Measurements from ENCODE around the gene GH1. TPM values are rescaled to one million over a fixed set of nuclear protein-coding genes. Genes with fewer than 3 reads are reported as not detected.

Gene GH1
- total and polyA plus RNA-seq, 7 experiments from 2014 or later: 0.58 to 0.66 TPM; not detected in 5

DNA sequence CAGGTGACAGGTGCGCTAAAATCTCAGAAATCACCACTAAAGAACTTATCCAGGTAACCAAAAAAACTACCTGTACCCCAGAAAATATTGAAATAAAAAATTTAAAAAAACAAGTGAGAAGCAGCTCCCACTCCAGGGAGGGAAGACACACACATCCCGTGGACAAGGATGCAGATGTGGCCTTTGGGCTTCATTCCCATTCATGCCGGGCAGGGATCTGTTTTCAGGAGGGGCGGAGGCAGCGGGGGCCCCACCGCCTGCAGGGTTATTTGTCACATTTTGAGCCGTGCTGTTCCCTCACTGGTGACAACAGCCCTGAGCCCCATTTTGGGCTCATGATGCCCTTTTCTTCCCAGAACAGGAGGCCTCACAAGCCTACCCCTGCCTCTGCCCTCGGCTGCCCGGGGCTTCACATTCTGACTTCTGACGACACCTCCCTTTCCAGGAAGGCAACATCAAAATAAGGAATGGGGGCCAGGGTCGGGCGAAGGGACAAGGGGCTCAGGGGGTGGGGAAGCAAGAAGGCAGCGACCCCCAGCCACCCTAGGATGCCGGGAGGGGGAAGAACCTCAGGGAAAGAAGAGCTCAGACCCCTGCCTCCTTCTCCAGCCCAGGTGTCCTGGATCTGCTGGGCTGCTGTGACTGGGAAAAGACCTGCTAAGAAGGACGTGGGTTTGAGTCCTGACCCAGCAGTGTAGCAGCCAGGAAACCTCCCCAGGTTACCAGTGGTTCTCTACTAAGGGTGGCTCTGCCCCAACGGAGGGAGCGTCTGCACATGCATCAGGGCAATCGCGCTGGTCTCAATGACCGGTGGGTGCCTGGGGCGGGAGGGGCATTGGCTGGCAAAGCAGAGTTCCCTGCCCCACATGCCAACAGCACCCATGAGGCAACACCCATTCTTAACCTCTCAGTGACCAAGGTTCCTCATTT, 15.8 kb upstream of the GH1 start:
- no peak for DNase-seq
- H3K9me3 Mint-ChIP-seq: no peaks in the 10 kb centered on the region
- H3K4me1 Mint-ChIP-seq: peaks cover 11 to 36% (median 30%) of the 10 kb centered on the region in 7 donors
- no peak overlapping the region for H3K4me3 ChIP-seq (ENCODE audit: low read length)
- H3K36me3 Mint-ChIP-seq: peaks cover 0 to 6% (median 0%) of the 10 kb centered on the region in 5 donors
- peaks cover 0 to 9% (median 0%) of the 10 kb centered on the region in 5 donors for H3K27me3 Mint-ChIP-seq
- peaks cover 0 to 10% (median 0%) of the 10 kb centered on the region in 3 experiments for H3K36me3 ChIP-seq (ENCODE audit: control insufficient read depth in 2 of 3, insufficient read depth in 3 of 3, low read length in 3 of 3)
- intact Hi-C loops (cut with micrococcal nuclease): loop anchor here (5.0 kb wide), 3 partner anchors 53 to 93 kb away; no protein-coding TSS in a partner anchor
- ChIA-PET CTCF (interaction anchor here (1.1 kb wide), 1 partner anchor 34 kb away, joined by 3 read pairs; no protein-coding TSS in a partner anchor), POLR2A (no interaction called here)
- H3K4me1 ChIP-seq (ENCODE audit: control insufficient read depth in 2 of 2, insufficient read depth in 2 of 2, low read length in 2 of 2): peaks cover 13 to 21% of the 10 kb centered on the region in 2 donors
- H3K27ac Mint-ChIP-seq: peak overlapping the region in 1 of 9 donors; percentile 65
- H3K9me3 ChIP-seq (ENCODE audit: control insufficient read depth in 2 of 3, low read length in 3 of 3): no peaks in the 10 kb centered on the region
- H3K27ac ChIP-seq (ENCODE audit: low read depth, low read length): no peak overlapping the region
- H3K4me3 Mint-ChIP-seq: no peak overlapping the region
- ATAC-seq: no peak
- H3K27me3 ChIP-seq (ENCODE audit: control insufficient read depth in 2 of 2, insufficient read depth in 2 of 2, low read length in 2 of 2): no peaks in the 10 kb centered on the region

GRCh38 chr17:63933598-63933997, 15.0 kb upstream of the GH1 start:
- Mint-ChIP-seq H3K9me3 (no peaks in the 10 kb centered on the region), H3K27ac (peak overlapping the region in 4 of 9 donors; percentile 8 to 96 (median 92)), H3K4me1 (peaks cover 11 to 30% (median 24%) of the 10 kb centered on the region in 7 donors), H3K27me3 (peaks cover 0 to 9% (median 0%) of the 10 kb centered on the region in 5 donors), H3K4me3 (peak overlapping the region in 1 of 10 donors; percentile 99), H3K36me3 (peaks cover 0 to 10% (median 0%) of the 10 kb centered on the region in 5 donors)
- H3K36me3 ChIP-seq (ENCODE audit: control insufficient read depth in 2 of 3, insufficient read depth in 3 of 3, low read length in 3 of 3): peaks cover 0 to 19% (median 0%) of the 10 kb centered on the region in 3 experiments
- DNase-seq (no peak), ATAC-seq (no peak)
- ChIA-PET POLR2A (interaction anchor here (2.2 kb wide), 1 partner anchor 87 kb away, joined by 18 read pairs; the partner anchor contains the start of gene ICAM2), CTCF (interaction anchor here (0.8 to 1.1 kb wide), 2 partner anchors 9 to 34 kb away, joined by 3 read pairs; no protein-coding TSS in a partner anchor)
- H3K27me3 ChIP-seq (ENCODE audit: control insufficient read depth in 2 of 2, insufficient read depth in 2 of 2, low read length in 2 of 2): no peaks in the 10 kb centered on the region
- no peak overlapping the region for H3K4me3 ChIP-seq (ENCODE audit: low read length)
- peaks cover 13 to 21% of the 10 kb centered on the region in 2 donors for H3K4me1 ChIP-seq (ENCODE audit: control insufficient read depth in 2 of 2, insufficient read depth in 2 of 2, low read length in 2 of 2)
- no peak overlapping the region for H3K27ac ChIP-seq (ENCODE audit: low read depth, low read length)
- intact Hi-C loops (cut with micrococcal nuclease): loop anchor here (5.0 kb wide), 3 partner anchors 54 to 94 kb away; no protein-coding TSS in a partner anchor
- H3K9me3 ChIP-seq (ENCODE audit: control insufficient read depth in 2 of 3, low read length in 3 of 3): no peaks in the 10 kb centered on the region

- Histone ChIP-seq H3K36me3 (ENCODE audit: control insufficient read depth in 2 of 3, insufficient read depth in 3 of 3, low read length in 3 of 3) (peaks cover 0 to 26% (median 0%) of the 10 kb centered on the region in 3 experiments), H3K4me1 (ENCODE audit: control insufficient read depth in 2 of 2, insufficient read depth in 2 of 2, low read length in 2 of 2) (peaks cover 13 to 21% of the 10 kb centered on the region in 2 donors), H3K4me3 (ENCODE audit: low read length) (peak overlapping the region; percentile 85), H3K9me3 (ENCODE audit: control insufficient read depth in 2 of 3, low read length in 3 of 3) (no peaks in the 10 kb centered on the region), H3K27me3 (ENCODE audit: control insufficient read depth in 2 of 2, insufficient read depth in 2 of 2, low read length in 2 of 2) (no peaks in the 10 kb centered on the region), H3K27ac (ENCODE audit: low read depth, low read length) (peak overlapping the region; percentile 84)
- CTCF ChIA-PET: interaction anchor here (0.8 to 3.2 kb wide), 9 partner anchors 8 to 201 kb away, joined by 3 to 14 read pairs (median 5); partner anchors contain the start of genes ERN1, GH1 and ICAM2
- Mint-ChIP-seq H3K27me3 (peaks cover 0 to 9% (median 0%) of the 10 kb centered on the region in 5 donors), H3K4me3 (peak overlapping the region; percentile 48 to 99 (median 96)), H3K36me3 (peaks cover 0 to 10% (median 0%) of the 10 kb centered on the region in 5 donors), H3K27ac (peak overlapping the region in 8 of 9 donors; percentile 69 to 96 (median 92)), H3K9me3 (no peaks in the 10 kb centered on the region), H3K4me1 (peaks cover 11 to 28% (median 24%) of the 10 kb centered on the region in 7 donors)
- ATAC-seq (no peak), DNase-seq (no peak)
- POLR2A ChIA-PET: interaction anchor here (0.6 to 3.0 kb wide), 7 partner anchors 13 to 349 kb away, joined by 3 to 18 read pairs (median 4); partner anchors contain the start of gene ICAM2
- intact Hi-C loops (cut with micrococcal nuclease): loop anchor here (1.0 to 5.0 kb wide), 4 partner anchors 14 to 95 kb away; no protein-coding TSS in a partner anchor
Observed at GRCh38 chr17:63932721-63933120, 14.1 kb upstream of the GH1 start.

DNA sequence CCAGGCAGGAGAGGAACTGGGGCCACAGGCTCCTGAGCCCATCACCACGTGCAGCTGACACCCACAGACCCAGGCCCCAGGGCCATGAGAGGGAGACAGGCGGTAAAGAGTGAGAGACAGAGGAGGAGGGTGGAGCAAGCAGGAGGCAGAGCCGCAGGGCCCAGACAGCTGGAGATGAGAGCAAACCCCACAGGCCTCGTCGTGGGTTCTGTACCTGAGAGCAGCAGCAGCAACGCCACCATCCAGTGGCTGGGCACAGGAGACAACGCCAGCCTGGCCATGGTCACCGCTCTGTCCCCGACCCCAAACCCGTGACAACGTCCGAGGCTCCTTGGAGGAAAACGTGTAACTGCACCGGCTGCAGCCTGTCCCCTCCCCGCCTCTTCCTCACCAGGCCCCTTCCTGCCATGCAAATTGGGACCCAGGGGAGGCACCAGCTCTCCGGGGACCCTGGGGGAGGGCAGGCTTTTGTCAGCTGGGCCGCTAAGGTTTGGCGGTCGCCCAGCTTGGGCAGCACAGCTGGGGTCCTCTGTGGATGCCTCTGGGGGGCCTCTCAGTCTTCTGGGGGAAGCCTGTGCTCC, 13.4 kb upstream of the GH1 start, which contains the start of gene CD79B:
TSS of gene CD79B (minus strand) at position 351 of the 581 bp plus-strand sequence. CDS start at position 281, 70 bp downstream.
- no peaks in the 10 kb centered on the region for H3K9me3 ChIP-seq (ENCODE audit: control insufficient read depth in 2 of 3, low read length in 3 of 3)
- peaks cover 0 to 28% (median 0%) of the 10 kb centered on the region in 3 experiments for H3K36me3 ChIP-seq (ENCODE audit: control insufficient read depth in 2 of 3, insufficient read depth in 3 of 3, low read length in 3 of 3)
- Mint-ChIP-seq H3K4me3 (peak within 1 kb of the TSS; percentile 88 to 99 (median 96)), H3K27me3 (peaks cover 0 to 9% (median 0%) of the 10 kb centered on the region in 5 donors), H3K4me1 (peaks cover 11 to 28% (median 24%) of the 10 kb centered on the region in 7 donors), H3K27ac (peak within 1 kb of the TSS; percentile 87 to 96 (median 93)), H3K36me3 (peaks cover 0 to 10% (median 0%) of the 10 kb centered on the region in 5 donors), H3K9me3 (no peaks in the 10 kb centered on the region)
- H3K27ac ChIP-seq (ENCODE audit: low read depth, low read length): peak within 1 kb of the TSS; percentile 84
- ChIA-PET POLR2A (interaction anchor here (0.7 to 3.0 kb wide), 8 partner anchors 14 to 350 kb away, joined by 3 to 18 read pairs (median 4); partner anchors contain the start of genes GH1 and ICAM2), CTCF (interaction anchor here (0.7 to 3.2 kb wide), 10 partner anchors 9 to 201 kb away, joined by 3 to 14 read pairs (median 4); partner anchors contain the start of genes CSHL1, ERN1, GH1 and ICAM2)
- peaks cover 13 to 21% of the 10 kb centered on the region in 2 donors for H3K4me1 ChIP-seq (ENCODE audit: control insufficient read depth in 2 of 2, insufficient read depth in 2 of 2, low read length in 2 of 2)
- DNase-seq: peak in 7 of 9 donors; percentile 22 to 53 (median 47)
- peak within 1 kb of the TSS; percentile 85 for H3K4me3 ChIP-seq (ENCODE audit: low read length)
- no peaks in the 10 kb centered on the region for H3K27me3 ChIP-seq (ENCODE audit: control insufficient read depth in 2 of 2, insufficient read depth in 2 of 2, low read length in 2 of 2)
- ATAC-seq: peak; percentile 67
- intact Hi-C loops (cut with micrococcal nuclease): loop anchor here (1.0 to 5.0 kb wide), 4 partner anchors 14 to 95 kb away; no protein-coding TSS in a partner anchor

DNA sequence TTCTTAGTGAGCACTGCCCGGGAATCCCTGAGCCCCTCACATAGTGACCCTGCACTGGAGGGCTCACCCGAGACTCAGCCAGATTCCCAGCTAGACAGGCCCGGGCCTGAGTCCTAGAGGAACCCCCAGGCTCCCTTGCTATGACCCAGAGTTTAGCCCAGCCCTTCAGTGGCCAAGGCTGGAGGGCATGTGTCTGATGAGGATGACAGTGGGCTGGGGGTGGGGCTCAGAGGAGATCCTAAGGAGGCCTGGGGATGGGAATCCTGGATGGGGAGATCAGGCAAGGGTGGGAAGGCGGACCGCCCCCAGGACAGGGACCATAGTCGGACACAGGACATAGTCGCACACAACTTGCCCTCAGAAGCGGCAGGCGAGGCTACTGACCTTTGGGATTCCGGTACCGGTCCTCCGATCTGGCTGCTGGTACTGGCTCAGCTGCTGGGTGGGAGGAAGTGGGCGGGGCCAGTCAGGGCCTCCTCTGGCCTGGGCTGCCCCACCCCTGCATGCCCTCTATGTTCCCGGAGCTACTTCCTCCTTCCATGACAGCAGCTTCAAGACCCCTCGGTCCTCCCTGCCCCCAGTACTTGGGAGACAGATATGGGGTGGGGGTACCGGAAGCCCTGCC, 12.4 kb upstream of the GH1 start:
- peak; percentile 29 to 56 (median 48) for DNase-seq
- CTCF ChIA-PET: interaction anchor here (0.8 to 3.7 kb wide), 11 partner anchors 12 to 200 kb away, joined by 3 to 20 read pairs (median 6); partner anchors contain the start of genes ERN1, GH1 and ICAM2
- H3K27ac Mint-ChIP-seq: peak overlapping the region; percentile 87 to 96 (median 93)
- peaks cover 11 to 28% (median 24%) of the 10 kb centered on the region in 7 donors for H3K4me1 Mint-ChIP-seq
- ATAC-seq: peak; percentile 82
- H3K4me1 ChIP-seq (ENCODE audit: control insufficient read depth in 2 of 2, insufficient read depth in 2 of 2, low read length in 2 of 2): peaks cover 13 to 21% of the 10 kb centered on the region in 2 donors
- H3K27ac ChIP-seq (ENCODE audit: low read depth, low read length): peak overlapping the region; percentile 84
- H3K4me3 Mint-ChIP-seq: peak overlapping the region; percentile 88 to 99 (median 96)
- peaks cover 0 to 28% (median 0%) of the 10 kb centered on the region in 3 experiments for H3K36me3 ChIP-seq (ENCODE audit: control insufficient read depth in 2 of 3, insufficient read depth in 3 of 3, low read length in 3 of 3)
- POLR2A ChIA-PET: interaction anchor here (0.6 to 3.0 kb wide), 9 partner anchors 12 to 340 kb away, joined by 3 to 18 read pairs (median 4); partner anchors contain the start of genes GH1 and ICAM2
- no peaks in the 10 kb centered on the region for H3K27me3 ChIP-seq (ENCODE audit: control insufficient read depth in 2 of 2, insufficient read depth in 2 of 2, low read length in 2 of 2)
- H3K27me3 Mint-ChIP-seq: peaks cover 0 to 5% (median 0%) of the 10 kb centered on the region in 5 donors
- peaks cover 0 to 10% (median 0%) of the 10 kb centered on the region in 5 donors for H3K36me3 Mint-ChIP-seq
- intact Hi-C loops (cut with micrococcal nuclease): loop anchor here (5.0 kb wide), 3 partner anchors 56 to 96 kb away; no protein-coding TSS in a partner anchor
- peak overlapping the region; percentile 85 for H3K4me3 ChIP-seq (ENCODE audit: low read length)
- H3K9me3 ChIP-seq (ENCODE audit: control insufficient read depth in 2 of 3, low read length in 3 of 3): no peaks in the 10 kb centered on the region
- no peaks in the 10 kb centered on the region for H3K9me3 Mint-ChIP-seq

All from naive thymus-derived CD4-positive, alpha-beta T cell (primary cell).